Measurements from ENCODE around the gene ILRUN. TPM values are rescaled to one million over a fixed set of nuclear protein-coding genes. Genes with fewer than 3 reads are reported as not detected.
"Not testable (repeated sequence)": the region's sequence is repeated elsewhere in the genome, so short reads cannot be mapped to it uniquely, and the experiment has no call there.

Gene ILRUN
- polyA plus RNA-seq, 3 donors: 48.9 to 53.7 (median 49.1) TPM

DNA sequence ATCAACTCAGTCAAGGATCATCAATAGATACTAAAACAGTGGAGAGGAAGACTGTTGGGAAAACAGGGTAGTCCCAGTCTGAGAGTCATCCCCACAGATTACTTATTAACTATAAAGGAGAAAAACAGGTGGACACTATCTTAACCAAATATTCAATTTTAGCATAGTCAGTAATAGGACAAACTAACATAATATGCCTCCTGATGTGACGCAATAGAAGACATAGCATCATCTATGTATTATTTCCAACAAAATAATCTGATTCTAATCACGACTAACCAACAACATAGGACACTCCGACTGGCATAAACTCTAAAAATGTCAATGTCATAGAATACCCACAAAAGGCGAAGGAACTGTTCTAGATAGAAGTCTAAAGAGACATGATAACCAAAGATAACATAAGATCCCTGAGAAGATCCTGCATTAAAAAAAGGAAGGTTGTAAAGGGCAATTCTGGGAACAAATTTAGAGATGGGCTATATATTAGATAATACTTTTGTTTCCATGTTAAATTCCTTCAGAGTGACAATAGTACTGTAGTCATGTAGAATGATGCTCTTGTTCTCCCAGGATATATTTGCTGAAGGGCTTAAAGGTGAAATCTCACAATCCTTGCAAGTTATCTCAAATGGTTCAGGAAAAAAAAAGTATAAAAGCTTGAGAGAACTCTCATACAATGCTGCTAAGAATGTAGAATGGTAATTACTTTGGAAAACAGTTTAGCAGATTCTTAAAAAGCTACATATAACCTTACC is 28.9 kb downstream of the ILRUN start:
- DNase-seq (ENCODE audit: low read depth in 3 of 3, low spot score in 2 of 3): no peak

DNA sequence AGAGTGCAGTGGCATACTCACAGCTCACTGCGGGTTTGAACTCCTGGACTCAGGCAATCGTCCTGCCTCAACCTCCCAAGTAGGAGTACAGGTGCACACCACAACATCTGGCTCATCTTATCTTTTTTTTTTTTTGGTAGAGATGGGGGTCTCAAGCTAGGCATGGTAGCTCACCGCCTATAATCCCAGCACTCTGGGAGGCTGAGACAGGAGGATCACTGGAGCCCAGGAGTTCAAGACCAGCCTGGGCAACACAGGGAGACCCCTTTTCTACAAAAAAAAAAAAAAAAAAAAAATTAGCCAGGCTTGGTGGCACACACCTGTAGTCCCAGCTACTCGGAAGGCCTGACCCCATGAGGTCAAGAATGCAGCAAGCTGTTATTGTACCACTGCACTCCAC is 31.5 kb downstream of the ILRUN start:
- no peak for DNase-seq (ENCODE audit: low read depth in 3 of 3, low spot score in 2 of 3)

- no peak for DNase-seq (ENCODE audit: low read depth in 3 of 3, low spot score in 2 of 3)
Observed at GRCh38 chr6:34664256-34664971, 32.2 kb downstream of the ILRUN start.

- DNase-seq (ENCODE audit: low read depth in 3 of 3, low spot score in 2 of 3): no peak
Observed at GRCh38 chr6:34663831-34664255, 32.7 kb downstream of the ILRUN start.

GRCh38 chr6:34663371-34663770 is 33.2 kb downstream of the ILRUN start:
- DNase-seq (ENCODE audit: low read depth in 3 of 3, low spot score in 2 of 3): no peak

GRCh38 chr6:34661357-34661756 is 35.2 kb downstream of the ILRUN start:
- no peak for DNase-seq (ENCODE audit: low read depth in 3 of 3, low spot score in 2 of 3)

DNA sequence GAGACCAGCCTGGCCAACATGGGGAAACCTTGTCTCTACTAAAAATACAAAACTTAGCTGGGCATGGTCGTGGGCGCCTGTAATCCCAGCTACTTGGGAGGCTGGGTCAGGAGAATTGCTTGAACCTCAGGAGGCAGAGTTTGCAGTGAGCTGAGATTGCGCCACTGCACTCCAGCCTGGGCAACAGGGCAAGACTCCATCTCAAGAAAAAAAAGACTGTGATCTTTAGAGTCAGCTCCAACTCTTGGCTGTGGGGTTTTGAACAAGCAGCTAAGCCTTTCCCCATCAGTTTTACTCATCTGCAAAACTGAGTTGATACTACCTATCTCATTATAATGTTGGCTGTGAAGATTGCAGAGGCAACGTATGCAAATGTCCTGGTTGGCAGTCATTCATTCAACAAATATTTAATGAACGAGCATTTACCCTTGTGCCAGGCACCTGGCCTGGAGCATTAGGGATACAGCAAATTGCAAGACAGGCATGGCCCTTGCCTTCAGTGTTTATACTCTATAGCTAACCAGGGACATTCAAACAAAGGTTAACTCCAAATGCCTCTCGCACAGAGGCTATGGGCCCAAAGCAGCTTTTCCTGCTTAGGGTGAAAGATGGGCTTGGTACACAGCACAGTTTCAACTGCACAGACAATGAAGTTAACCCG is 37.8 kb downstream of the ILRUN start:
- DNase-seq (ENCODE audit: low read depth in 3 of 3, low spot score in 2 of 3): no peak

- not testable (repeated sequence) for DNase-seq (ENCODE audit: low read depth in 3 of 3, low spot score in 2 of 3)
Observed at GRCh38 chr6:34657979-34658480, 38.5 kb downstream of the ILRUN start.

- DNase-seq (ENCODE audit: low read depth in 3 of 3, low spot score in 2 of 3): peak in 2 of 3 donors; percentile 38 to 63
Observed at GRCh38 chr6:34657307-34657978, 39.1 kb downstream of the ILRUN start.

GRCh38 chr6:34657037-34657306 is 39.6 kb downstream of the ILRUN start:
- no peak for DNase-seq (ENCODE audit: low read depth in 3 of 3, low spot score in 2 of 3)

DNA sequence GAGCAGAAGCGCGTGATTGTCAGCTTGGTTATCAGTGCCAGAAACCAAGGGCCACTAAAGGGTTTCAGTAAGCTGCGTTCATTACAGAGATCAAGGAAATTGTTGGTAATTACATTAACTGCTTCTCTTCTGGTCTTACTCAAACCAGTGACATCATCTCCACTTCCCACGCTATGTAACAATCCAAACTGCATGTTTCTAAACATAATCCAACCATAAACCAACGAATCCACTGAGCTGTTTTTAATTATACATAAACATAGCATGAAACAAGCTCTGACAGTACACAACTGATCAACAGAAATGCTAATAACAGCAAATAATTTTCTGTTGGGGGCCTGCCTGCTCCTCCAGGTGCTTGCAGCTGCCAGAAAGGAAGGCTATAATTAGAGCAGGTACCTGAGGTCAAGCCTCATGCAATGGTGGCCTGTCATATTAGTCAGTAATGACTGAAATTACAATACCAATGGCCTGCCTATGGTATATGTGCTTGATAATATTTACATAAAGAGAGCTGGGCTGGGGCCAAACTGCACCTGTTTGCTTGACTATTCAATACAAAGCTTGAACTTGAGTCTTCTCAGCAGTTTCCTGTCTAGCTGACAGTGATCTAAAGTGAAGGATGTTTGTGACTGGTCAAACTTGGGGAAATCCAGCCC is 40.1 kb downstream of the ILRUN start:
- no peak for DNase-seq (ENCODE audit: low read depth in 3 of 3, low spot score in 2 of 3)

- DNase-seq (ENCODE audit: low read depth in 3 of 3, low spot score in 2 of 3): not testable (repeated sequence)
Observed at GRCh38 chr6:34655876-34656377, 40.6 kb downstream of the ILRUN start.

DNA sequence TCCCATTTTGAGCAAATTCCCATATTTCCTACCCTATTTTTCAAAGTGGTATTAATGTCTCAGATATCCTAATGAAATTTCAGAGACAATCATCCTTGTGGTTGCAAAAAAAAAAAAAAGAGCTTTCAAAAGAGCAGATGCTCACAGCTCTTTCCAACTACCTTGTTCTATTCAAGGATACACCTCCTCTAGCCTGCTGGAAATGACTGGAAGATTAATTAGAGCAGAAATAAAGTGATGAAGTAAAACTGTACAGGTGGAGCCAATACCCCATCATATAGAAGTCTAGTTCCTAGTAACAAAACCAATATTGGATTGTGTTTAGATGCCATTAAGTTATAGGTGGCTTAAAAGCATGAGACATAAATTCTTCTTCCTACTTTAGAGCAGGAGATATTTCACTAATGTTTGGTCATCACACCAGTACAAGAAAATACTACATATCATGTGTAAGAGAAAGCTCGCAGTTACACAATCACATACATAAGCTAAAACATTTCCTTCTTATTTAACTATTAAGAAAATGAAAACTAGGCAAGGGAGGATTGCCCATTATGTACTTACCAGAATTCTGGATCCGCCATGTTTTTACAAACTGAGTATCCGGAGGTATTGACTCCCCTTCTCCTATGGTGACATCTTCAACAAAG is 42.4 kb downstream of the ILRUN start:
- no peak for DNase-seq (ENCODE audit: low read depth in 3 of 3, low spot score in 2 of 3)

GRCh38 chr6:34652263-34652662 is 44.3 kb downstream of the ILRUN start:
- no peak for DNase-seq (ENCODE audit: low read depth in 3 of 3, low spot score in 2 of 3)

DNA sequence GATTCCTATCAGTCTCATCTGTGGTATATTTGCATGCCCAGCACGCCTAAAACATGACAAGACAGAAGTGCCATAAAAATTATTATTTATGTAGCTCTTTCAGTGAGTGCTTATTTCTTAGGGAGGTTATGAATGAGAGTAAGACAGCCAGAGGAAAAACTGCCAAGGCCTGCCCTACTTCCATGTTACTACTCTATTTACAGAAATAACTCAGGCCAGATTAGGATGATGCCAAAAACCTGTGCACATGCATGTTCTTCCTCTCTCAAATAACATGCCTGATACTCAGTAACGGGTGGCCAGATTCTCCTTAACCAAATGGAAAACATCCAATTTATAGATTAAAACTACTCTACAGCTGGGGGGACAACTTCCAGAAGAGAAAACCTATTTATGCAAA is 45.7 kb downstream of the ILRUN start:
- DNase-seq (ENCODE audit: low read depth in 3 of 3, low spot score in 2 of 3): no peak

- DNase-seq (ENCODE audit: low read depth in 3 of 3, low spot score in 2 of 3): not testable (repeated sequence)
Observed at GRCh38 chr6:34650232-34650631, 46.3 kb downstream of the ILRUN start.

DNA sequence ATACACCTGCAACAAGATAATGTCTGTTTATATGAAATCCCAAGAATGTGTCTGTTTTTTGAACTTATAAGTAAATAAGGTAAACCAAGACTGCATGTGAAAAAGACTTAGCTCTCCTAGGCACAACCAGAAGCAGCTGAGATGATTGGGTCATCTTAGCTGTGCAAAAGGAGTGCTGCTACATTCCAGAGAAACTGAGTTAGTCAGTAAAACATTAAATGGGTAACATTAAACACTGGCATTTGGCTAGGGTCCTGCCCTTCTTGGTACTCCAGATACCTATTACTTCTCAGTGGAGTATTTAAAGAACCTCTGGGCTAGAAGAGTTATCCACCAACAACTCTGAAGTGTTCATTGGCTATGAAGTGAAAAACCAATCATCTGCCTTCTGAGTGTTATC is 47.8 kb downstream of the ILRUN start:
- no peak for DNase-seq (ENCODE audit: low read depth in 3 of 3, low spot score in 2 of 3)

All from right renal cortex interstitium (tissue), 3 donors.